ENCODE data around the gene TRIO.

TRIO gene

DNA sequence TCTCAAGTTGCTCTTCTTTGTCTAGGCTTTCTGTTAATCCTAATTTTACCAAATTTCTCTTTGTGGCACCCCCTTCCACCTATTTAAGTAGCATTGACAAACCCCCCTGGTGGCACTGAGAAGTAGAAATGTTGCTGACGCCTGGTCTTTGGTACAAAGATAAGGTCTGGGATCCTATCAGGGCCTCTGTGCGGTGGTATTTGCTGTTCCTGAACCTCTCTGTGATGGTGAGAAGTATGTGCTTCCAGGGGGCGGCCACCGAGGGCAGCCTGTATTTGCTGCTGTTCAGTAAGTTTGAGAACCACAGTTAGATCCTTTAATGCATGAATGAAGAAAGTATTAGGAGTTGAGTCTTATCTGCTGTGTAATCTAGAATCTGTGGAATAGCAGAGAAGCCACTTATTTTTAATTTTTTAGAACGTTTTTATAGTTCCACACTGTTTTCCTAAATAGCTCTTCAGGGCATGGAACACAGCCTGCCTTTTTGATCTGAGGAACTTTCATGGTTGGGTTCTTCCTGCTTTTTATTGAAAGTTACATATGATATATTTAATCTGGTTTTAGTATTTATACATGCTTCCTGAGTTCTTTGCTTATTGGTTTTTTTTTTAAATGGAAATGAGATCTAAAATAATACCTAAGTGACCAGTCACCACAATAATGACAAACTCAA is 124.2 kb downstream of the TRIO start:
- DNase-seq (ENCODE audit: low read depth): no peak

DNA sequence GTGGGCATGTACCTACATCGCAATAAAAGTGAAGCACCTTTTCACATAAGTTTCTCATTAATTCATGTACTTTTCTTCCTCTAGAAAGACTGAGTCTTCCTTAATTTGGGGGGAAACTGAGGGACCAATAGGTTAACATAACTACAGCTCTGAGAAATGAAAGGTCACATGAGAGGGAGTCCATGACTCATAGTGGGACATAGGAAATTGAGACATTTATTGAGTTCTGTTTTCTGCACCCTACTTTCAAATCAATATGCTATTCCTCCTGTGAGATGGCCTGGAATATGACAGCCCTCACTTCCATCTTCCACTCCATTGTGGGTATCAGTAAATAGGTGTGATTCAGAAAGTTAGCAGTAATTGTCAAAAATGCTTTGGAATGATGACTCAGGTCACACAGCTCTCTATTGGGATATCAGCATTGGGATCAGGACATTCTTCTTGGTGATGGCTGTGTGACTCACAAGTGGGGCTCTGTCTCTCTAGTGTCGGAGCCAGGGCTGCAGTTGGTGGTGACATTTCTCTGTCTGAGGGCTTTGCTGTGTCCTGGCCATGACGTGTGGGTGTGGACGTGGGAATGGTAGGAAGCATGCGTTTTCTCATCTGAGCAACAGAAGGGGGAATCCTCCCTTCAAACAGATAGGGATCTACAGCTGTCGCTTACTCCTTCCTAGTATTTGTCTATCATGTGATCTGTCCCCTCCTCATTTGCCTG is 125.0 kb downstream of the TRIO start:
- no peak for DNase-seq (ENCODE audit: low read depth)

DNA sequence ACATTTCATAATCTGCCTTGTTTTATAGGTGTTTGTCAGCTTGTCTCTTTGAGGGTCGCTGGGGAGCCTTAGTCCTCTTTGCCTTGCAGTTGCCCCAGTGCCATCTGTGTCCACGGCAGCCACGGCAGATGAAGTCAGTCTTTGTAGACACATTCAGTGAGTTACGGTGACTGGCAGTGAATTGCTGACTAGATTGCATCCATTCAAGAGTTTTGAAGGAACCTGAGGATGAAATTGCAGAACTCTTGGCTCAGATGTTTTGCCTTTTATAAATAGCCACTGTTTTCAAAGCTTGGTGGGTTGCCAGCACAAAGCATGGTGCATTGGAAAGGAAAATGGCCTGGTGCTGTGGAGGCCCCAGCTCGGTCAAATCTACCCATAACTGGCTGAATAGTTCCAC is 125.6 kb downstream of the TRIO start:
- no peak for DNase-seq (ENCODE audit: low read depth)

DNA sequence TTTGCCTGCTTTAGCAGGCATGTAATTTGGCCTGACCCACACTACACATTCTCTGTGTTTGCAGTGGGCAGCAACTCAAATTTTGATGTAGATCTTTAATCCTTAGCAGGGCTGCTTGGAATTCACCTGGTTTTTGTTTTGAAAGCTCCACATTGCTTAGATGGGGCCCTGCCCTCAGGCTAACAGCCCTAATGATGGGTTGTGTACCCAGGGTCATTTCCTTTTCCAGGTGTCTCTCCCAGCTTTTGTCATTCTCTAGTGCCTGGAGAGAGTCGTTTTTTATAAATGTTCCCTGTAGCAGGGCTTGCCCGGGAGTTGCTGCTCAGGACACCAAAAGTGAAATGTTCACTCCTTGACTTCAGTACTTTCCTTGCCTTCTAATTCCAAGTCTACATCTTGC is 126.3 kb downstream of the TRIO start:
- no peak for DNase-seq (ENCODE audit: low read depth)

DNA sequence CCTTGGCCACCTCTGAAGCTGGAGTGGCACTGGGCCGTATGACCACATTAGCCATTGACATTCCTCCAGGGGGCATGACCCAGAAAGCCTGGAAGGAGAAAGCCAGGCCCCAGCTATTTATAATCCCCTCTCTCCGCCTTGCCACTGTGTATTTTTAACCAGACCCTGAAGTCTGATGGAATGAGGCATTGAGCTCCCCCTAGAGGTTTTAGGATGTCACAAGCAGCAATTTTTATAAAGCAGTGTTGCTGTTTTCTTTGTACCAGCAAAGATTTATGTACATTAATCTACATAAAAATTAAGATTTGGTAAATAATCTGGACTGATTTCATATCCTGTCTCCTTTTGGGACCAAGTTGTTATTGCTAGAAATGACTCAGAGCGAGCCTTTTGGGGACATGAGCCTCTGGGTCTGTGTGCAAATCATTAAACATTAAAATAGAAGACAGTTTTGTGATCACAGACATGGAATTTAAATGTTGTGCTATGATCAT is 127.1 kb downstream of the TRIO start:
- DNase-seq (ENCODE audit: low read depth): no peak

DNA sequence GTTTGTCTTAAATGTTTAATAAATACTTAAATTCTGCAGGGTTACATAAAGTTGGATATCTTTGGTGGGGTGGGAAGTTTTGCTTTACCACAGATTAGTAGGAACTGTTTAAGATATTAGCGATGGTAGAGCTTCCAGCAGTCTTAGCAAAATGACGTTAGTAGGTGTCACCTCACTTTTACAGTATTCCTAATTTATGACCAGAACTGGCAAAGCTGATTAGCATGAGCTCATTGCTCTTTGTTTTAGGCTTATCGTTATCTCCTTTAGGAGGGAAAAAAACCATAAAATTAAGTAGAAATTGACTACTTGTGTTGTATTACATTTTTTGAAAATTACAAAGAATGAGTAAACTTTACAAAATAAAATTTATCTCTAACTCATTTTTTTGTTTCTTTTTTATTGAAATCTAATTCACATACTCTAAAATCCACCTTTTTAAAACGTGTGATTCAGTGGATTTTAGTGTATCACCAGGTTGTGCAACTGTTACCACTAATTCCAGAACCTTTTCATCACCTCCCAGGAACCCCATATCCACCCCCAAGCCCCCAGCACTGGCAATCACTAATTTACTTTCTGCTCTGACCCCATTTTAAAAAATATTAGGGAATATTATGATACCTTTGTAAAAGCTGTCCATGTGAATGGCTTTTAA is 129.5 kb downstream of the TRIO start:
- DNase-seq (ENCODE audit: low read depth): no peak

DNA sequence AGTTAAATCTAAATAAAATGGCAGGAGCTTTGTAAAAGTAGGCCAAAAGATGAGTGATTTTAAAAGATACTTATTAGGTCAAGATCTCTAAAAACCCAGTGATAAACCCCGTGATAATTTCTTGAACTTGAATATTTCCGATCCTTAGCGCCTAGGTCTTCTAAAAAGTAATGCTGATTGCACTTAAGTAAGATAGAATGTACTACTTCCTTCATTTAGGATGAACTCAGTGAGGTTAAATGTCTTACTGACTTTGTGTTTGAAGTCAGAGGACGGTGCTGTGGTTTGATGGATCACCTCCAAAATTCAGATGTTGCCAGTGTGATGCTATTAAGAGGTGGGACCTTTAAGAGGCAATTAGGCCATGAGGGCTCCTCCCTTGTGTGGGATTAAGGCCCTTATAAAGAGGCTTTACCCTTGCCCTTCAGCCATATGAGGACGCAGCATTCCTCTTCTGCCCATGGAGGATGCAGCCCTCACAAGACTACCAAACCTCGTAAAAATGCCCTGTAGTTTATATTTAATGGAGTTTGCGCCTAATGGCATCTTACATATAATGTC is 130.1 kb downstream of the TRIO start:
- no peak for DNase-seq (ENCODE audit: low read depth)

DNA sequence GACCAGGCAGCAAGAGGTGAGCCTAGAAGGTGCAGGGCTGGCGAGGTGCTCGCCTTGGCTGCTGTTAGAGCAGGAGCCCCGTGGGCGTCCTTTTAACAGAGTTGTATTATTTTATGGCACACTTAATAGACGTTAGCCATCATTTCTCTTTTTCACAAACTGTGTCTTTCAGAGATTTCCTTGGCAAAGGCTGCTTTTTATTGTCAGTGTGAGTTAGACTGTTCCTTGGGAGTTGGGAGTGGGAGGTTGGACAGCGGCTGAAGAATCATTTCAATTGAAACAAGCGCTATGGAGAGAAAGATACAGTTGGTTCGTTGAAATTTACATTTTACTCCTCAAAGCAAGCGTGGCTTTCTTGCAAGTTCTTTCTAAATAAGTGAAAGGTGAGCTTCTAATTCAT is 133.2 kb downstream of the TRIO start:
- DNase-seq (ENCODE audit: low read depth): no peak

DNA sequence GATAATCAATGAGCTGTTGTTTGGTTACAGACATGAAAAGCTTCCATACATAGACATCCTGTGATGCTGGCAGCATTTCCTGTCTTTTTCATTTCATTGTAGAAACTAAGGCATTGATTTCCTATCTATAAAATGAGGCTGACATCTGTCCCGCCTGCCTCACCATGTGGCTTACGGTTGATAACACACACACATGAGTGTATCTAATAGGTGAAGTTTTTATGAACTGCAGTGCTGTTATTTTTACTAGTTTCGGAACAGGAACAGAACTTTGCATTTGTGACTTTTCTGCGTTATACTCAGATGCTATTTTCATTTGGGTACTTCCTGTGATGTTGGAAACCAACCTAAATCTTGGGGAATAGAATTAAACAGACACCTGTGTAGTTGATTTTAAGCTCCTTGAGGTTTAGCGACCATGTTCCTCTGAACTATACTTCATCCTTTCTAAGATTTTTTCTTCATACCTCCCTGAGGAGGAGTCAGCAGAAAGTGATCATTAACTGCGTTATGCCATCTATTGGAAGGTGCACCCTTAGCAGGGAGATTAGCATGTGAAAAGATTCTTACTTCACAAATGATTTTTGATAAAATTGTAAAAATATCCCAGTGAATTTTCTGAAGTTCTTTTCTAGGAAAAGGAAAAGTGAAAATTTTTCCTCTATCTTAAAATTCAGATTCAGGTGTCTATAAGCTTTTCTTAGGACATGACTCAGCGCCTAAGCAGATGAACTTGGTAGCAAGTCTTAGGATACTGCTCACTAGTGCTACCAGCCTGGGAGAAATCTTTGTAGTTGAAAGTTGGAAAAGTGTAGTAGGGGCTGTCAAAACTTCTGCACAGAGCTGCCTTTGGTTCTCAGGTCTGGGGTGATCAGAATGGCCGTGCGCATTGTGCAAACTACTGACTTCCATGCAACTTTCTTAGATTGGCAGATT is 134.5 kb downstream of the TRIO start:
- DNase-seq (ENCODE audit: low read depth): no peak

DNA sequence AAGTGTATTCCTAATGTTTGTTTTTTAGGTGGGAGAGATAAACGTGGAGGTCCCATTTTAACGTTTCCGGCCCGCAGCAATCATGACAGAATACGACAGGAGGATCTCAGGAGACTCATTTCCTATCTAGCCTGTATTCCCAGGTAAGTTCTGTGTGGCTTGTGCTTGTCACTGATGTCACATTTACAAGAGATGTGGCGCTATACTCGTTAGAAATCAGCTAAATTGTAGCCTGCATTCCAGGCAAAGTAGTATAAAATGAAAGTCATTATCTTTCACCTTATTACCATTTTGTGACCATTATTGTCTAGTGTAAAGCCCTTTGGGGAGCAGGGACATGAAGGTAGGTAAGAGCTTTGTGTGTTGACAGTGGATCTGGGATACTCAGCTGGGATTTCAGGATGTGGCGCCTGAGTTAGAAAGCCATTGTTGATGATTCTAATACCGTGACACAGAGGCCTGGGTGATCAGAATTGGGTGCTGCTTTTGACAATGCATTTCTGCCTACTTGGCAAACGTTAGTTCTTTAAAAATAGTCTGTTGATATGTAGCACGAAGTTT is 137.2 kb downstream of the TRIO start:
- no peak for DNase-seq (ENCODE audit: low read depth)

DNA sequence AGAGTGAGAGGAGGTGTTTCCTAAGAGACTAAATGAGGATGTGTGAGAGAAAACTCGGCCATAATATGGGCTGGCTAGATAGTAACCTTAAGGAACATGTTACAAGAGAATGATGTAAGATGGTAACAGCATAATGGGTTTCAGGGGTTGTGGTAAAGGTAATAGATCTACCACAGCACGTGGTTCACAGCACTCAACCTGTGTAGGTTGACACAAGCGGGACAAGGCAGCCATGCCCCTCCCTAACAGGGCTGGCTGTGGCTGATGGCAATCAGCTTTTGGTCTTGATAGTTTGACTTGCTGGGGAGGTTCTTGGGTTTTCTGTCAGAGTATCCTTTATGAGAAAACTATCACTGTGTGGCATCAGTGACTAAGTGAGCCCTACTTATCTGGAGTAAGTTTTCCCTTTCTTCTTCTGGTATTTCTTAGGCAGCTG is 138.6 kb downstream of the TRIO start:
- no peak for DNase-seq (ENCODE audit: low read depth)

DNA sequence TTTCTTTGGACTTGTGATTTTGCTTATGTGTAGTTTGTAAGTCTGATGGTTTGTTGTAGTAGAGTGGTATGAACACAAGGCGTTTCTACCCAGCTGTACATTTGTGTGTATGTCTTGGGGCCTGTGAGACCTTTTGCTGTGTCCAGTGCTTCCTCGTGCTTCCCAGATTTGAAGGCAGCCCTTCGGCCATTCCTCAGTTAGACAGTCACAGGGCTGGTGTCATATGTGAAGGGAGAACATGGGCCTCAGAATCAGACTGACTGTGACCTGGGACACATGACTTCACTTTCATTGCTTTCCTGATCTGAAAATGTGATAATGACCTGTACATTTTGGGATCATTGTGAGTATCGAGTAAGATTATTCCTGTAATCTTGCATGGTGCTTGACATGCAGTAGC is 140.0 kb downstream of the TRIO start:
- DNase-seq (ENCODE audit: low read depth): no peak

DNA sequence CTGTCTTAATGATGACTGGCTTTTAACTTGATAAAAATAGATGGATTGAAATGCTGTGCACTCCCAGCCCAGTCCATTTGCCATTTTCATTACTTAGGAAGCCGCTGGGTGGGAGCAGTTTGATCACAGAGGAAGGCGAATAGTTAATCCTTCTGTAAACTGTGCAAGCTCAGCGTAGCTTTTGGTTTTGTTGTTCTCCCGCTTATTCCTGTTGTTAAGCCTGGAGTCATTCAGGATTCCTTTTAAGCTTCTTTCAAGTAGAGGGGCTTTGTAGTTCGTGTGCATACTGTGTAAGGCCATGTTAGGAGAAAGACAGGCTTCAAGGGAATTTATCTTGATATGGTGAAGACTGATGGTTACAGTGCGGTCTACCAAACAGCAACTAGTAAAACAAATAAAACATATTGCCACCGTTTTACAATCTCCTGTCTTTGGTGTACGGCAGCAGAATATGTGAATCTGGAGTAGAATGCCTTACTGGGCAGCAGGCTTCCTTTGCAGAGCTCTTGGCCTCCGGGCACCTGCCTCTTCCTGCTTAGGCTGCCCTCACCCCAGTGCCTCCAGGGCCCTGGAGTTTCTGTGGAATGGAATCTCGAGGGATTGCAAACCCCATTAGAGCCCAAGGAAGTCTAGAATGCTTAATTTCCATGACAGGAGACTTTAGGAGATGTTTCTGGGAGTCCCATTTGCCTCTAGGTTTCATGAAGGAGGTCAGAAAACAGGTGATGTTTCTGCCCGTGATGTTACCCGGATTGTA is 141.4 kb downstream of the TRIO start:
- DNase-seq (ENCODE audit: low read depth): no peak

DNA sequence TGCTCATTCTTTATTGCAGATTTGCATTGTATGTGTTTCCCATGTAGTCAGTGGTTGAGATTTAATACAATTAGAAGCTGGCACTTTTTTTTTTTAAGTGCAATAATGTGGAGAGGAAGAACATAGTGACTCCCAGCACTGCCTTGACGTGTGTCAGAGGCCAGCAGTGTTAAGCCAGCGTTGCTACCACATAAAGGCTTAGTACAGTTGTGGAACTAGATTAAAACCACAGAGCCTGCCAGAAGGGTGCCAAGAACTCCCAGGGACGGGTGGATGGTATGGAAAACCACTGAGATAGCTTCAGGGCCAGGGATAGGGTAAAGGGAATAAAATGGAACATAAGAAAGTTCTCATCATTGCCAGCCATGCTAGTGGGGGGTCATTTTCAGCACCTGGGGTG is 142.9 kb downstream of the TRIO start:
- DNase-seq (ENCODE audit: low read depth): no peak

DNA sequence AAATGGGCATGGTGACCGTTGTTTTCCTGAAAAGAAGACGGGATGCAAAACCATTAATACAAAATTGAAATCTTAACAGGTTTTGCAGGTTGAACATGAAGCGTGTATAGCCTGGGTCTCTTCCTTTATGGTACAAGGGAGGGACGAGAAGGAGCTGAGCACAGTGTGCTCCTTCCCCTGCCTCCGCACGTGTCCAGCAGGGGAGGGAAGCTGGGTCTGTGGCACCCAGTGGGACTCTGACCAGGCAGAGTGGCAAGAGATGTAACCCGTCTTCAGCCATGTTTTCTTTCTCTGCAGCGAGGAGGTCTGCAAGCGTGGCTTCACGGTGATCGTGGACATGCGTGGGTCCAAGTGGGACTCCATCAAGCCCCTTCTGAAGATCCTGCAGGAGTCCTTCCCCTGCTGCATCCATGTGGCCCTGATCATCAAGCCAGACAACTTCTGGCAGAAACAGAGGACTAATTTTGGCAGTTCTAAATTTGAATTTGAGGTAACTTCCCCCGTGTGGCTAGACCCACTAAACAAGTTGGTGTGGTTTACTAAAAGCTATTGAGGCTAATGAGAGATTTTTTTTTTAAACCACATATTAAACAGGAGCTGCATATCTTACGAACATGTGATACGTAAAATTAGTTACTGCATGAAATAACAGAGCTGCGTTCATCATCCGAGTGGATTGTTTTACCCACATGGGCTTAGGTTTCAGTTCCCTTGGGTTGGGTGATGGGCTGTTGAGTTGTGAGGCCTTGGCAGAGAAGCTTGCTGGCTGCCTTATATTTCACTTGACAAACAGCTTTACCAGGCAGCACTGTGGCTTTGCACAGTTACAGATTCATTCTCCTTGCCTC is 143.7 kb downstream of the TRIO start:
- no peak for DNase-seq (ENCODE audit: low read depth)

DNA sequence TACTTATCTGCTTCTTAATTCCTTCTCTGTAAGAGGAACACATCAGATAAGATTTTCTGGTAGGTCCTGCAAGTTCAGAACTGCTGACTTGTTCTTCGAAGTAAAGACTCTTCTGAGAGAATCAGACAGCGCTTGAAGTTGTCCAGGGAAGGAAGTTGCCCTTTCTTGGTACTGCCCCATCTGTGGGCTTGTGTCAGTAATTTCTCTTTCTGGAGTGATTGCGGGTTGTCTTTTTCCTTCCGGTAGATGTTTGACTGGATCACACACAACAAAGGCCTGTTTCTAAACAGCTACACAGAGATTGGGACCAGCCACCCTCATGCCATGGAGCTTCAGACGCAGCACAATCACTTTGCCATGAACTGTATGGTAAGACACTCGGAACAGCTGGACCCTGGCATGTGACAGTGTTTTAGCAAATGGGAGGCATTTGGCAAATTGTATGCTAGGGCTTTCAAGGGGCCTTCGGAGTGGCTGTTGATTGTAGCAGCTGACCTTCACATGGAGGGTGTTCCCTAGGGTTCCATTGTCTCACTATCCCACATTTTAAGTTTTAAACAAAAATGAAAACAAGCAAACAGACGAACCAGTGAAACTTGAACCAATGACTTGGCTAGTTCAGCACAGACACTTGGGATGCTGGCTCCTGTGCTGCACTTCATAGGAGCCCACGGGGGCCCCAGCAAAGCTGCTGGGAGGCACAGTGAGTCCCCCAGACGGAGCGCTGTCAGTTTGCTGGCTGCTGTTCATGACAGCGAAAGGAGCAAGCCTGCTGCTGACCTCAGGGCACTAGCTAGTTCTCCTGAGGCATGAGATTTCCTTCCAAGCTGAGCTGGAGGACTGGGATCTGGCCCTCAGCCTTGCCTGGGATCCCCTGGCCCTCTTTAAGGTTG is 149.9 kb downstream of the TRIO start:
- DNase-seq (ENCODE audit: low read depth): no peak

DNA sequence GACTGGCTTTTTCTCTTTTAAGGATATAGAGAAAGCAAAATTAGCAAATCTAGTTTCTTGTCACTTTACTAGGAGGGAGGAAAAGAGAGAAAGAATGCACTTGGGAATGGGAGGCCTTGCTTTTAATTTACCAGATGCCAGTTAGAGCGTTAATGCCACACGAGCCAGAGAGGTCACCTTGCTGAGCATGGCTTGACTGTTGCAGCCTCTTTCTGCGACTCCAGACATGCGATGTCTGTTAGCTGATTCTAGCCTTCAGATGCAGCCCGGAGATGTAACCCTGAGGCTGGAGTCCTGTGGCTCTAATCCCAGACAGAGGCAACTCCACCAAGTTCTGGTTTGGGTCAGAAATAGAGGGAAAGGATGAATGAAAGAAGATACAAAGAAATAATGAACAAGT is 152.5 kb downstream of the TRIO start:
- DNase-seq (ENCODE audit: low read depth): no peak

DNA sequence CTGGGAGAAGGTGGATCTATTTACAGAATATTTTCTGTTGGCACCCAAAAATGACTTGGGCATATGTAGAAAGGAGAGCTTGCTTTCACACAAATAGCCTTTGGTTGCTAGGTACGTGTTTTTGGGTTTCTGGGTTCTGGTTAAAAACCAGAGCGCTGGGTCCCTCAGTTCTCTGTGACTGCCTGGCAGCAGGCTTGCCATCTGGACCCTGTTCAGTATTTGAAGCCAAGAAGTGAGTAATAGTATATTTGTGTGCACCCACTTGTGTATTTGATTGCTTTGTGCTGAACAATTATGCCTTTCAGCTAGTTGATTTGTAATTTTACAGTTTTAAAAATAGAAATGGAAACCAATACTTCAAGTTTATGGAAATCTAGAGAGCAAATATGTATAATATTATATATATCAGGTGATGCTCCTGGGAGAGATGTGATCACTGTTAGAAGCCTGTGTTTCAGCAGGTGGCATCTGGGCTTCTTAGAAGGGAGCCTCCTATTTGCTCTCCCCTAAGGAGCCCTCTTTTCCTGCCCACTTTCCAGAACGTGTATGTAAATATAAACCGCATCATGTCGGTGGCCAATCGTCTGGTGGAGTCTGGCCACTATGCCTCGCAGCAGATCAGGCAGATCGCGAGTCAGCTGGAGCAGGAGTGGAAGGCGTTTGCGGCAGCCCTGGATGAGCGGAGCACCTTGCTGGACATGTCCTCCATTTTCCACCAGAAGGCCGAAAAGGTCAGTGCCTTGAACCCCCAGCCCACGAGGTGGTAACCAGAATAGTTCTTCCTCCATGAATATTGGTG is 153.6 kb downstream of the TRIO start:
- DNase-seq (ENCODE audit: low read depth): no peak

All from stimulated activated CD8-positive, alpha-beta memory T cell treated with anti-CD3 and anti-CD28 coated beads, Interleukin-4, amount 100 ng/mL, for 24 hours (primary cell).